ENCODE data around the gene FYB1. TPM values are rescaled to one million over a fixed set of nuclear protein-coding genes. Genes with fewer than 3 reads are reported as not detected.

Gene FYB1
- total and polyA plus RNA-seq, 2 of the 4 experiments (the other 2 are of a cell fraction) = not detected

DNA sequence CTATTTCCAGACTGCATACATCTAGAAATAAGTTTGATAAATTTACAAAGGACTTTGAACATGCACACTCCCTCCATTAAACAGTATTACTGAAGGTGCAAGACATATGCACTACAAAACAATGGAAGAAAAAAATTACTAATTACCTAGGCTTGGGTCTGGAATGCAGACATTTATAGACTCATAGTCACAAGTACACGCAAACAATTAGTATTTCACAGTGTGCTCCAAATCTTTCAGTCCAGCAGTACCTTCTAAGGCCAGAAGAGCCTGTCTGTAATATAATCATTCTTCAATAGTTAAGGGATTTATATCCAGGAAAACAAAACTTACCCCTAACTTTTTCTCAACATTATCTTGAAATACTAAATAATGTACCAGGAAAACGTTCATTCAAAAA is 156.3 kb downstream of the FYB1 start:
- H3K9me3 ChIP-seq (ENCODE audit: control insufficient read depth, insufficient read depth, low read length) = peaks cover 7% of the 10 kb centered on the region
- dilution Hi-C loops (cut with HindIII; ENCODE audit: low sequenced_read_pairs, unreplicated experiment) (no loop called here), intact Hi-C loops (cut with micrococcal nuclease) (no loop called here), in situ Hi-C loops (cut with MboI; ENCODE audit: low sequenced_read_pairs) (no loop called here)
- WGBS, 2 experiments (ENCODE audit: extremely low coverage in 2 of 2, insufficient read length in 1 of 2) = no CpG with 5 or more reads among the region's 2 CpGs
- no peak overlapping the region for H3K14ac ChIP-seq (replicated peaks; ENCODE audit: low read depth, low read length)
- H2AK5ac ChIP-seq (ENCODE audit: low read depth, low read length) = no peak overlapping the region
- no peak overlapping the region for H4K91ac ChIP-seq (ENCODE audit: insufficient read depth, low read depth, low read length)
- ATAC-seq (ENCODE audit: low read depth) (peak; percentile 42; the same call in 1 of the 2 replicates), DNase-seq (no peak)
- no peak overlapping the region for H3K27ac ChIP-seq (ENCODE audit: insufficient read depth, low read length)
- H4K5ac ChIP-seq (ENCODE audit: low read depth, low read length) = no peak overlapping the region
- H3K56ac ChIP-seq (ENCODE audit: extremely low read depth, insufficient read depth, low read length) = no peak overlapping the region
- H3K4me2 ChIP-seq (ENCODE audit: low read depth, low read length) = no peak overlapping the region
- no peak overlapping the region for H2BK120ac ChIP-seq (ENCODE audit: low read depth, low read length)
- no peak overlapping the region for H3K9ac ChIP-seq (ENCODE audit: low read depth, low read length)
- no peak overlapping the region for H4K8ac ChIP-seq (ENCODE audit: low read depth in 2 of 2, low read length in 2 of 2)
- H4K20me1 ChIP-seq (ENCODE audit: insufficient read depth, low read length) = peaks cover 54% of the 10 kb centered on the region
- CTCF ChIA-PET = no interaction called here
- H3K18ac ChIP-seq (ENCODE audit: low read depth, low read length) = no peak overlapping the region
- no peak overlapping the region for H2AFZ ChIP-seq (replicated peaks; ENCODE audit: low read length, poor library complexity)
- H2BK5ac ChIP-seq (ENCODE audit: low read depth, low read length, poor library complexity, severe bottlenecking) = no peak overlapping the region
- no peak overlapping the region for H2BK15ac ChIP-seq (ENCODE audit: low read depth, low read length)
- H2BK20ac ChIP-seq (ENCODE audit: low read depth, low read length) = no peak overlapping the region
- peaks cover 5% of the 10 kb centered on the region; the same call in 1 of the 2 replicates for H3K4me1 ChIP-seq (ENCODE audit: control insufficient read depth, insufficient read depth, low read length)
- no peak for TF ChIP-seq MAZ (IDR thresholded peaks at IDR 0.05; ENCODE audit: borderline replicate concordance, low read depth, low read length)
- no peak for TF ChIP-seq CHD1 (IDR thresholded peaks at IDR 0.05; ENCODE audit: low read depth, low read length)
- TF ChIP-seq MXI1 (IDR thresholded peaks at IDR 0.05; ENCODE audit: borderline replicate concordance, low read depth, low read length) = no peak
- TF ChIP-seq RFX5 (IDR thresholded peaks at IDR 0.05; ENCODE audit: low read depth, low read length) = no peak
- TF ChIP-seq NFE2L2 (IDR thresholded peaks at IDR 0.05; ENCODE audit: low read depth, low read length) = no peak
- no peak for TF ChIP-seq SMC3 (IDR thresholded peaks at IDR 0.05; ENCODE audit: low read depth, low read length)
- TF ChIP-seq, protein P1, sequence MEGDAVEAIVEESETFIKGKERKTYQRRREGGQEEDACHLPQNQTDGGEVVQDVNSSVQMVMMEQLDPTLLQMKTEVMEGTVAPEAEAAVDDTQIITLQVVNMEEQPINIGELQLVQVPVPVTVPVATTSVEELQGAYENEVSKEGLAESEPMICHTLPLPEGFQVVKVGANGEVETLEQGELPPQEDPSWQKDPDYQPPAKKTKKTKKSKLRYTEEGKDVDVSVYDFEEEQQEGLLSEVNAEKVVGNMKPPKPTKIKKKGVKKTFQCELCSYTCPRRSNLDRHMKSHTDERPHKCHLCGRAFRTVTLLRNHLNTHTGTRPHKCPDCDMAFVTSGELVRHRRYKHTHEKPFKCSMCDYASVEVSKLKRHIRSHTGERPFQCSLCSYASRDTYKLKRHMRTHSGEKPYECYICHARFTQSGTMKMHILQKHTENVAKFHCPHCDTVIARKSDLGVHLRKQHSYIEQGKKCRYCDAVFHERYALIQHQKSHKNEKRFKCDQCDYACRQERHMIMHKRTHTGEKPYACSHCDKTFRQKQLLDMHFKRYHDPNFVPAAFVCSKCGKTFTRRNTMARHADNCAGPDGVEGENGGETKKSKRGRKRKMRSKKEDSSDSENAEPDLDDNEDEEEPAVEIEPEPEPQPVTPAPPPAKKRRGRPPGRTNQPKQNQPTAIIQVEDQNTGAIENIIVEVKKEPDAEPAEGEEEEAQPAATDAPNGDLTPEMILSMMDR (conservative IDR thresholded peaks at IDR 0.05; ENCODE audit: low read depth, low read length) = no peak
- no peak for TF ChIP-seq POLR2A (IDR thresholded peaks at IDR 0.05; ENCODE audit: low read depth, low read length)
- no peak for TF ChIP-seq BHLHE40 (IDR thresholded peaks at IDR 0.05; ENCODE audit: low read depth, low read length)
- no peak for TF ChIP-seq MAFK (IDR thresholded peaks at IDR 0.05; ENCODE audit: low read depth, low read length)
- TF ChIP-seq, protein P2, sequence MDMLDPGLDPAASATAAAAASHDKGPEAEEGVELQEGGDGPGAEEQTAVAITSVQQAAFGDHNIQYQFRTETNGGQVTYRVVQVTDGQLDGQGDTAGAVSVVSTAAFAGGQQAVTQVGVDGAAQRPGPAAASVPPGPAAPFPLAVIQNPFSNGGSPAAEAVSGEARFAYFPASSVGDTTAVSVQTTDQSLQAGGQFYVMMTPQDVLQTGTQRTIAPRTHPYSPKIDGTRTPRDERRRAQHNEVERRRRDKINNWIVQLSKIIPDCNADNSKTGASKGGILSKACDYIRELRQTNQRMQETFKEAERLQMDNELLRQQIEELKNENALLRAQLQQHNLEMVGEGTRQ (IDR thresholded peaks at IDR 0.05; ENCODE audit: low read depth, low read length) = no peak
- TF ChIP-seq, protein P3, sequence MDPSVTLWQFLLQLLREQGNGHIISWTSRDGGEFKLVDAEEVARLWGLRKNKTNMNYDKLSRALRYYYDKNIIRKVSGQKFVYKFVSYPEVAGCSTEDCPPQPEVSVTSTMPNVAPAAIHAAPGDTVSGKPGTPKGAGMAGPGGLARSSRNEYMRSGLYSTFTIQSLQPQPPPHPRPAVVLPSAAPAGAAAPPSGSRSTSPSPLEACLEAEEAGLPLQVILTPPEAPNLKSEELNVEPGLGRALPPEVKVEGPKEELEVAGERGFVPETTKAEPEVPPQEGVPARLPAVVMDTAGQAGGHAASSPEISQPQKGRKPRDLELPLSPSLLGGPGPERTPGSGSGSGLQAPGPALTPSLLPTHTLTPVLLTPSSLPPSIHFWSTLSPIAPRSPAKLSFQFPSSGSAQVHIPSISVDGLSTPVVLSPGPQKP (IDR thresholded peaks at IDR 0.05; ENCODE audit: borderline replicate concordance, low read depth, low read length) = no peak
- no peak for TF ChIP-seq FOS (IDR thresholded peaks at IDR 0.05; ENCODE audit: low read depth, low read length)
- H3K9me1 ChIP-seq (ENCODE audit: insufficient read depth, low read length) = peaks cover 7% of the 10 kb centered on the region
- no peak overlapping the region for H3K4me3 ChIP-seq (ENCODE audit: insufficient read depth, low read depth, low read length)
- BruUV-seq (replicated peaks) = no TSS peak
- no peak overlapping the region for H2AK9ac ChIP-seq (replicated peaks; ENCODE audit: low read depth, low read length, poor library complexity)
- H3K23ac ChIP-seq (ENCODE audit: low read depth, low read length) = 0 out of 2 replicates have a peak overlapping the region, but pooled peaks have one; percentile 62
- no peaks in the 10 kb centered on the region for H3K27me3 ChIP-seq (ENCODE audit: control insufficient read depth, insufficient read depth, low read length)
- POLR2A ChIA-PET (ENCODE audit: unreplicated experiment) = interaction anchor here (0.6 kb wide), 1 partner anchor 139 kb away, joined by 3 read pairs; no protein-coding TSS in a partner anchor
- H3K4ac ChIP-seq (ENCODE audit: low read depth, low read length) = no peak overlapping the region
- peaks cover 11% of the 10 kb centered on the region for H3K36me3 ChIP-seq (ENCODE audit: control insufficient read depth, insufficient read depth, low read length)
- peaks cover 27 to 55% of the 10 kb centered on the region in 2 experiments for H3K79me1 ChIP-seq (ENCODE audit: low read depth in 1 of 2, low read length in 2 of 2)
